HEK293 (cell line): ENCODE results near the gene CCDC30.

Experiments used
- EGR2 ChIP-seq: fragments of 450-650 bp; formaldehyde crosslinking; IDR thresholded peaks from 2 replicates; pipeline ENCODE4 v1.5.1; 2016; ENCODE audit warnings: low read depth, missing biosample characterization, missing genetic modification characterization
- HOXD13 ChIP-seq: sonication (generic); formaldehyde crosslinking; IDR thresholded peaks from 2 replicates; pipeline ENCODE4 v1.8.0; 2022; ENCODE audit warnings: missing genetic modification reagents, borderline replicate concordance
- KLF16 ChIP-seq: fragments of 450-650 bp; formaldehyde crosslinking; IDR thresholded peaks from 2 replicates; pipeline ENCODE4 v1.5.1; 2017; ENCODE audit warnings: missing biosample characterization, missing genetic modification characterization
- KLF7 ChIP-seq: fragments of 450-650 bp; formaldehyde crosslinking; IDR thresholded peaks from 2 replicates; pipeline ENCODE4 v1.5.1; 2016; ENCODE audit warnings: missing biosample characterization, missing genetic modification characterization, borderline replicate concordance
- PRDM1 ChIP-seq: fragments of 450-650 bp; formaldehyde crosslinking; IDR thresholded peaks from 2 replicates; pipeline ENCODE4; 2016; ENCODE audit warnings: missing biosample characterization, missing genetic modification characterization
- SCRT1 ChIP-seq: fragments of 450-650 bp; formaldehyde crosslinking; IDR thresholded peaks from 2 replicates; pipeline ENCODE4 v1.5.1; 2016; ENCODE audit warnings: missing biosample characterization, missing genetic modification characterization, borderline replicate concordance
- SP2 ChIP-seq: fragments of 450-650 bp; formaldehyde crosslinking; IDR thresholded peaks from 2 replicates; pipeline ENCODE4 v1.5.1; 2016; ENCODE audit warnings: missing biosample characterization, missing genetic modification characterization
- SP3 ChIP-seq: fragments of 450-650 bp; formaldehyde crosslinking; IDR thresholded peaks from 2 replicates; pipeline ENCODE4 v1.5.1; 2016; ENCODE audit warnings: missing biosample characterization, missing genetic modification characterization
- ZBTB1 ChIP-seq: fragments of 450-650 bp; formaldehyde crosslinking; IDR thresholded peaks from 2 replicates; pipeline ENCODE4 v1.5.1; 2016; ENCODE audit warnings: missing biosample characterization, missing genetic modification characterization
- ZBTB20 ChIP-seq: fragments of 450-650 bp; formaldehyde crosslinking; IDR thresholded peaks from 2 replicates; pipeline ENCODE4 v1.5.1; 2016; ENCODE audit warnings: missing biosample characterization, missing genetic modification characterization
- ZBTB21 ChIP-seq: fragments of 450-650 bp; formaldehyde crosslinking; IDR thresholded peaks from 2 replicates; pipeline ENCODE4 v1.5.1; 2017; ENCODE audit warnings: missing biosample characterization, missing genetic modification characterization
- ZBTB26 ChIP-seq: fragments of 450-650 bp; formaldehyde crosslinking; optimal IDR thresholded peaks from 2 replicates; pipeline ENCODE3; 2016; ENCODE audit warnings: missing biosample characterization, mild to moderate bottlenecking, missing genetic modification characterization
- ZNF114 ChIP-seq: fragments of 450-650 bp; formaldehyde crosslinking; IDR thresholded peaks from 2 replicates; pipeline ENCODE4 v1.5.0; 2017; ENCODE audit warnings: missing biosample characterization, missing genetic modification characterization
- ZNF121 ChIP-seq: fragments of 450-650 bp; formaldehyde crosslinking; IDR thresholded peaks from 2 replicates; pipeline ENCODE4 v1.5.1; 2016; ENCODE audit warnings: missing biosample characterization, missing genetic modification characterization
- ZNF138 ChIP-seq: fragments of 450-650 bp; formaldehyde crosslinking; IDR thresholded peaks from 2 replicates; pipeline ENCODE4 v1.5.1; 2016; ENCODE audit warnings: missing biosample characterization, missing genetic modification characterization, borderline replicate concordance
- ZNF175 ChIP-seq: fragments of 450-650 bp; formaldehyde crosslinking; IDR thresholded peaks from 2 replicates; pipeline ENCODE4 v1.5.1; 2016; ENCODE audit warnings: missing biosample characterization, missing genetic modification characterization
- ZNF2 ChIP-seq: fragments of 450-650 bp; formaldehyde crosslinking; IDR thresholded peaks from 2 replicates; pipeline ENCODE4 v1.5.1; 2016; ENCODE audit warnings: missing biosample characterization, missing genetic modification characterization
- ZNF214 ChIP-seq: fragments of 450-650 bp; formaldehyde crosslinking; IDR thresholded peaks from 2 replicates; pipeline ENCODE4 v1.5.1; 2017; ENCODE audit warnings: missing biosample characterization, mild to moderate bottlenecking, missing genetic modification characterization, borderline replicate concordance
- ZNF223 ChIP-seq: fragments of 450-650 bp; formaldehyde crosslinking; IDR thresholded peaks from 2 replicates; pipeline ENCODE4 v1.5.1; 2016; ENCODE audit warnings: missing biosample characterization, missing genetic modification characterization
- ZNF24 ChIP-seq: fragments of 450-650 bp; formaldehyde crosslinking; IDR thresholded peaks from 2 replicates; pipeline ENCODE4 v1.5.1; 2016; ENCODE audit warnings: missing biosample characterization, missing genetic modification characterization
- ZNF398 ChIP-seq: fragments of 450-650 bp; formaldehyde crosslinking; IDR thresholded peaks from 2 replicates; pipeline ENCODE4 v1.5.1; 2017; ENCODE audit warnings: missing biosample characterization, missing genetic modification characterization
- ZNF416 ChIP-seq: fragments of 450-650 bp; formaldehyde crosslinking; IDR thresholded peaks from 2 replicates; pipeline ENCODE4 v1.5.1; 2016; ENCODE audit warnings: missing biosample characterization, missing genetic modification characterization
- ZNF48 ChIP-seq: fragments of 450-650 bp; formaldehyde crosslinking; IDR thresholded peaks from 2 replicates; pipeline ENCODE4 v1.5.1; 2016; ENCODE audit warnings: missing biosample characterization, missing genetic modification characterization
- ZNF560 ChIP-seq: fragments of 450-650 bp; formaldehyde crosslinking; IDR thresholded peaks from 2 replicates; pipeline ENCODE4 v1.5.1; 2017; ENCODE audit warnings: missing biosample characterization, missing genetic modification characterization, borderline replicate concordance
- ZNF626 ChIP-seq: fragments of 450-650 bp; sonication (Bioruptor Pico); formaldehyde crosslinking; IDR thresholded peaks from 2 replicates; pipeline ENCODE4 v1.5.1; 2018; ENCODE audit warnings: missing biosample characterization, missing genetic modification characterization, inconsistent platforms
- ZNF776 ChIP-seq: fragments of 450-650 bp; formaldehyde crosslinking; IDR thresholded peaks from 2 replicates; pipeline ENCODE4 v1.5.0; 2017; ENCODE audit warnings: missing biosample characterization, missing genetic modification characterization, borderline replicate concordance
- ZNF777 ChIP-seq: fragments of 450-650 bp; formaldehyde crosslinking; IDR thresholded peaks from 2 replicates; pipeline ENCODE4 v1.5.1; 2017; ENCODE audit warnings: missing biosample characterization, missing genetic modification characterization, borderline replicate concordance
- ZNF792 ChIP-seq: fragments of 450-650 bp; formaldehyde crosslinking; IDR thresholded peaks from 2 replicates; pipeline ENCODE4 v1.5.1; 2016; ENCODE audit warnings: missing biosample characterization, missing genetic modification characterization
- ZNF830 ChIP-seq: fragments of 450-650 bp; IDR thresholded peaks from 2 replicates; pipeline ENCODE4 v1.5.0; 2018; ENCODE audit warnings: missing biosample characterization, missing genetic modification characterization, low read depth, mild to moderate bottlenecking, moderate library complexity
- ZNF837 ChIP-seq: fragments of 450-650 bp; formaldehyde crosslinking; IDR thresholded peaks from 2 replicates; pipeline ENCODE4 v1.5.1; 2016; ENCODE audit warnings: missing biosample characterization, missing genetic modification characterization
- ZSCAN30 ChIP-seq: fragments of 450-650 bp; IDR thresholded peaks from 2 replicates; pipeline ENCODE4 v1.5.1; 2018; ENCODE audit warnings: missing biosample characterization, mild to moderate bottlenecking, missing genetic modification characterization, moderate library complexity
- TF ChIP-seq, protein P1 (sequence below): fragments of 450-650 bp; formaldehyde crosslinking; IDR thresholded peaks from 2 replicates; pipeline ENCODE4 v1.5.1; 2016; ENCODE audit warnings: missing biosample characterization, missing genetic modification characterization
- TF ChIP-seq, protein P2 (sequence below): fragments of 450-650 bp; formaldehyde crosslinking; IDR thresholded peaks from 2 replicates; pipeline ENCODE4 v1.5.1; 2016; ENCODE audit warnings: missing biosample characterization, missing genetic modification characterization

CCDC30 gene

DNA sequence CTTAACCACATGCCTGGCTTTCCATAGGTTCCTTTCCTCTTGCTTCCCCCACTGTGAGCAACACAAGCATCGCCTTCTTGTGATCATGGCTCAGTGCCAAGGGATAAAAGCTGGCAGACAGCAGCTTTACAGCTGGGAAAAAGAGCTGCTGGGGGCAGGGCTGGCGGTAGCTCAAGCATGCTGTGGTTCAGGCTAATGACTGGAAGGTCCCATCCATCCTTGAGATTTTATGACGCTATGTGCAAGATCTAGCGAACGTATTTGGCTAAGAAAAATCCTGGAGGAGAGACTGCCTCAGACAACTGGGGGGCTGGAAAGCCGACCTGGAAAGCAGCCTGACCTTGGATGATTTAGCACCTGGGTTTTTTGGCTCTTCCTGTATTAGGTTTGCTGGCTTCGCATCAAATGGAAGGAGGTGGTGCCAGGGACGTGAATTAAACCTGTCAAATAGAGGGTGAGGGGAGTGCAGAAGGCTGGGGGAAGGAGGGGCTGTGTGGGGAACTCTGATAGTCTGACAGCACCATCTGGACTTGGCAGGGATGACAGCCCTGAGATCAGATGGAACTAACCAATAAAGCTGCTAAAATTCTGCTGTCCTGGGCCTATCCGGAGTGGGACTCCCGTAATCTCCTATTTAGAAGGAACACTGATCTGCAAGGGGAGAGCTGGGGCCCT, 42.0 kb upstream of the CCDC30 start (continued):
- no peak for TF ChIP-seq ZNF777 (tag by site-specific recombination)
- no peak for TF ChIP-seq ZBTB1 (tag by site-specific recombination)
- TF ChIP-seq ZNF560 (tag by site-specific recombination): no peak
- TF ChIP-seq HOXD13: no peak
- TF ChIP-seq, protein P1, sequence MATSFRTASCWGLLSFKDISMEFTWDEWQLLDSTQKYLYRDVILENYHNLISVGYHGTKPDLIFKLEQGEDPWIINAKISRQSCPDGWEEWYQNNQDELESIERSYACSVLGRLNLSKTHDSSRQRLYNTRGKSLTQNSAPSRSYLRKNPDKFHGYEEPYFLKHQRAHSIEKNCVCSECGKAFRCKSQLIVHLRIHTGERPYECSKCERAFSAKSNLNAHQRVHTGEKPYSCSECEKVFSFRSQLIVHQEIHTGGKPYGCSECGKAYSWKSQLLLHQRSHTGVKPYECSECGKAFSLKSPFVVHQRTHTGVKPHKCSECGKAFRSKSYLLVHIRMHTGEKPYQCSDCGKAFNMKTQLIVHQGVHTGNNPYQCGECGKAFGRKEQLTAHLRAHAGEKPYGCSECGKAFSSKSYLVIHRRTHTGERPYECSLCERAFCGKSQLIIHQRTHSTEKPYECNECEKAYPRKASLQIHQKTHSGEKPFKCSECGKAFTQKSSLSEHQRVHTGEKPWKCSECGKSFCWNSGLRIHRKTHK (tag by site-specific recombination): no peak
- no peak for TF ChIP-seq SP2 (tag by site-specific recombination)
- TF ChIP-seq ZNF792 (tag by site-specific recombination): no peak
- no peak for TF ChIP-seq ZNF214 (tag by site-specific recombination)
- no peak for TF ChIP-seq SP3 (tag by site-specific recombination)
- TF ChIP-seq PRDM1 (tag by site-specific recombination): no peak
- TF ChIP-seq ZNF776 (tag by site-specific recombination): no peak
- no peak for TF ChIP-seq KLF7 (tag by site-specific recombination)
- TF ChIP-seq, protein P2, sequence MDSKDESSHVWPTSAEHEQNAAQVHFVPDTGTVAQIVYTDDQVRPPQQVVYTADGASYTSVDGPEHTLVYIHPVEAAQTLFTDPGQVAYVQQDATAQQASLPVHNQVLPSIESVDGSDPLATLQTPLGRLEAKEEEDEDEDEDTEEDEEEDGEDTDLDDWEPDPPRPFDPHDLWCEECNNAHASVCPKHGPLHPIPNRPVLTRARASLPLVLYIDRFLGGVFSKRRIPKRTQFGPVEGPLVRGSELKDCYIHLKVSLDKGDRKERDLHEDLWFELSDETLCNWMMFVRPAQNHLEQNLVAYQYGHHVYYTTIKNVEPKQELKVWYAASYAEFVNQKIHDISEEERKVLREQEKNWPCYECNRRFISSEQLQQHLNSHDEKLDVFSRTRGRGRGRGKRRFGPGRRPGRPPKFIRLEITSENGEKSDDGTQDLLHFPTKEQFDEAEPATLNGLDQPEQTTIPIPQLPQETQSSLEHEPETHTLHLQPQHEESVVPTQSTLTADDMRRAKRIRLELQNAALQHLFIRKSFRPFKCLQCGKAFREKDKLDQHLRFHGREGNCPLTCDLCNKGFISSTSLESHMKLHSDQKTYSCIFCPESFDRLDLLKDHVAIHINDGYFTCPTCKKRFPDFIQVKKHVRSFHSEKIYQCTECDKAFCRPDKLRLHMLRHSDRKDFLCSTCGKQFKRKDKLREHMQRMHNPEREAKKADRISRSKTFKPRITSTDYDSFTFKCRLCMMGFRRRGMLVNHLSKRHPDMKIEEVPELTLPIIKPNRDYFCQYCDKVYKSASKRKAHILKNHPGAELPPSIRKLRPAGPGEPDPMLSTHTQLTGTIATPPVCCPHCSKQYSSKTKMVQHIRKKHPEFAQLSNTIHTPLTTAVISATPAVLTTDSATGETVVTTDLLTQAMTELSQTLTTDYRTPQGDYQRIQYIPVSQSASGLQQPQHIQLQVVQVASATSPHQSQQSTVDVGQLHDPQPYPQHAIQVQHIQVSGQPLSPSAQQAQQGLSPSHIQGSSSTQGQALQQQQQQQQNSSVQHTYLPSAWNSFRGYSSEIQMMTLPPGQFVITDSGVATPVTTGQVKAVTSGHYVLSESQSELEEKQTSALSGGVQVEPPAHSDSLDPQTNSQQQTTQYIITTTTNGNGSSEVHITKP (tag by site-specific recombination): peak; percentile 93
- peak; percentile 36; the same call in 1 of the 2 replicates for TF ChIP-seq ZSCAN30
- TF ChIP-seq ZNF24: no peak
- TF ChIP-seq ZNF121 (tag by site-specific recombination): no peak
- no peak for TF ChIP-seq ZBTB26 (tag by site-specific recombination)
- no peak for TF ChIP-seq SCRT1 (tag by site-specific recombination)
- TF ChIP-seq ZNF2: no peak
- no peak for TF ChIP-seq KLF16
- no peak for TF ChIP-seq EGR2 (tag by site-specific recombination)
- TF ChIP-seq ZNF223: no peak
- TF ChIP-seq ZNF138 (tag by site-specific recombination): no peak
- TF ChIP-seq ZNF837: no peak
- TF ChIP-seq ZNF48 (tag by site-specific recombination): no peak
- TF ChIP-seq ZNF626 (tag by site-specific recombination): no peak
- TF ChIP-seq ZBTB20 (tag by site-specific recombination): 0 out of 2 replicates have a peak, but pooled peaks have one; percentile 20
- TF ChIP-seq ZNF416: no peak
- TF ChIP-seq ZNF398 (tag by site-specific recombination): peak; percentile 67
- no peak for TF ChIP-seq ZNF830
- TF ChIP-seq ZNF114 (tag by site-specific recombination): no peak
- no peak for TF ChIP-seq ZNF175 (tag by site-specific recombination)
- TF ChIP-seq ZBTB21 (tag by site-specific recombination): peak; percentile 43; the same call in 1 of the 2 replicates
